Liver (tissue), 9 donors: Measurements from ENCODE around the gene OSBP2. TPM values are rescaled to one million over a fixed set of nuclear protein-coding genes. Genes with fewer than 3 reads are reported as not detected.
A peak's percentile ranks its signal among the peaks of the same experiment; 100 is the strongest.

Experiments used
- DNase-seq: peaks from one replicate; pipeline ENCODE4 v3.0.0-alpha.2; 2017; ENCODE audit warnings: low spot score
- H3K27ac ChIP-seq, 2 donors: one replicate each; pipeline ENCODE4 v1.7.0; 2013; ENCODE audit warnings: inconsistent platforms in 2 of 2, low read length in 2 of 2, control low read depth in 1 of 2, low read depth in 1 of 2, mild to moderate bottlenecking in 1 of 2
- H3K27me3 ChIP-seq, 4 donors: one replicate each; pipeline versions ENCODE4 v1.6.1 to v1.7.0; 2013; ENCODE audit warnings: low read length in 3 of 4, inconsistent platforms in 1 of 4, mild to moderate bottlenecking in 1 of 4, moderate library complexity in 1 of 4; ENCODE audit not compliant: control insufficient read depth in 4 of 4, insufficient read depth in 4 of 4
- H3K36me3 ChIP-seq, 4 donors: one replicate each; pipeline versions ENCODE4 v1.6.1 to v1.7.0; 2013; ENCODE audit warnings: low read length in 3 of 4, mild to moderate bottlenecking in 3 of 4, low read depth in 1 of 4, moderate library complexity in 1 of 4; ENCODE audit not compliant: control insufficient read depth in 4 of 4, insufficient read depth in 3 of 4
- H3K4me1 ChIP-seq, 4 donors: one replicate each; pipeline versions ENCODE4 v1.6.1 to v1.7.0; 2013; ENCODE audit warnings: low read length in 3 of 4, mild to moderate bottlenecking in 3 of 4, moderate library complexity in 1 of 4; ENCODE audit not compliant: control insufficient read depth in 4 of 4, insufficient read depth in 4 of 4
- H3K4me3 ChIP-seq, 3 donors: one replicate each; pipeline versions ENCODE4 v1.6.1 to v1.7.0; 2013; ENCODE audit warnings: low read length in 3 of 3, control low read depth in 1 of 3, low read depth in 1 of 3, mild to moderate bottlenecking in 1 of 3
- H3K9ac ChIP-seq, 2 donors: one replicate each; pipeline ENCODE4 v1.7.0; 2013; ENCODE audit warnings: low read length in 2 of 2, mild to moderate bottlenecking in 2 of 2, moderate library complexity in 2 of 2, control low read depth in 1 of 2, low read depth in 1 of 2
- H3K9me3 ChIP-seq, 4 donors: one replicate each; pipeline versions ENCODE4 v1.6.1 to v1.7.0; 2013; ENCODE audit warnings: low read length in 3 of 4; ENCODE audit not compliant: control insufficient read depth in 4 of 4
- ATF3 ChIP-seq: IDR thresholded peaks from 2 replicates; pipeline ENCODE4 v1.6.1; 2016; ENCODE audit warnings: antibody characterized with exemption
- CTCF ChIP-seq: fragments of 150-350 bp; IDR thresholded peaks from 2 replicates; pipeline ENCODE4 v1.5.1; 2017; ENCODE audit warnings: improper control_type of control experiment, low read depth, low read length; ENCODE audit not compliant: missing input control
- EGR1 ChIP-seq, 2 donors: IDR thresholded peaks; 2 replicates each; pipeline ENCODE4 v1.6.1; 2016 to 2018; ENCODE audit warnings: antibody characterized with exemption in 2 of 2, low read depth in 2 of 2
- FOXA1 ChIP-seq: IDR thresholded peaks from 2 replicates; pipeline ENCODE4 v1.6.1; 2016; ENCODE audit warnings: antibody characterized with exemption
- FOXA2 ChIP-seq: IDR thresholded peaks from 2 replicates; pipeline ENCODE4 v1.6.1; 2016; ENCODE audit warnings: antibody characterized with exemption
- GABPA ChIP-seq, 2 donors: IDR thresholded peaks in 1 of 2; conservative IDR thresholded peaks in 1 of 2; 2 replicates each; pipeline ENCODE4 v1.6.1; 2016; ENCODE audit warnings: antibody characterized with exemption in 2 of 2, mild to moderate bottlenecking in 1 of 2, moderate library complexity in 1 of 2
- HNF4A ChIP-seq, 2 donors: conservative IDR thresholded peaks; 2 replicates each; pipeline ENCODE4 v1.6.1; 2016; ENCODE audit warnings: antibody characterized with exemption in 2 of 2, mild to moderate bottlenecking in 2 of 2
- HNF4G ChIP-seq: IDR thresholded peaks from 2 replicates; pipeline ENCODE4 v1.6.1; 2016; ENCODE audit warnings: antibody characterized with exemption
- JUND ChIP-seq, 2 donors: IDR thresholded peaks; 2 replicates each; pipeline ENCODE4 v1.6.1; 2016; ENCODE audit warnings: antibody characterized with exemption in 2 of 2
- MAX ChIP-seq: IDR thresholded peaks from 2 replicates; pipeline ENCODE4 v1.6.1; 2016; ENCODE audit warnings: antibody characterized with exemption
- NR2F2 ChIP-seq: IDR thresholded peaks from 2 replicates; pipeline ENCODE4 v1.6.1; 2016; ENCODE audit warnings: antibody characterized with exemption
- RAD21 ChIP-seq, 2 donors: IDR thresholded peaks; 2 replicates each; pipeline ENCODE4 v1.6.1; 2016; ENCODE audit warnings: antibody characterized with exemption in 2 of 2, mild to moderate bottlenecking in 2 of 2
- REST ChIP-seq: IDR thresholded peaks from 2 replicates; pipeline ENCODE4 v1.6.1; 2016; ENCODE audit warnings: antibody characterized with exemption, mild to moderate bottlenecking
- RXRA ChIP-seq, 2 donors: IDR thresholded peaks; 2 replicates each; pipeline ENCODE4 v1.6.1; 2017 to 2018; ENCODE audit warnings: antibody characterized with exemption in 2 of 2, mild to moderate bottlenecking in 1 of 2
- SP1 ChIP-seq: IDR thresholded peaks from 2 replicates; pipeline ENCODE4 v1.6.1; 2018; ENCODE audit warnings: antibody characterized with exemption, mild to moderate bottlenecking
- TAF1 ChIP-seq: conservative IDR thresholded peaks from 2 replicates; pipeline ENCODE4 v1.6.1; 2016; ENCODE audit warnings: antibody characterized with exemption, mild to moderate bottlenecking
- YY1 ChIP-seq: IDR thresholded peaks from 2 replicates; pipeline ENCODE4 v1.6.1; 2016; ENCODE audit warnings: antibody characterized with exemption, mild to moderate bottlenecking
- ZBTB33 ChIP-seq: IDR thresholded peaks from 2 replicates; pipeline ENCODE4 v1.6.1; 2016; ENCODE audit warnings: antibody characterized with exemption
- WGBS: extraction: QIAGEN DNeasy Blood & Tissue Kit; methylation state at CpG from one replicate; pipeline ENCODE4 v1.1.7; 2013; 5-methylcytosine and 5-hydroxymethylcytosine counted together
- polyA plus RNA-seq, 2 donors: library from polyadenylated mRNA; stranded (reverse) in 1 of 2; unstranded in 1 of 2; fragments of 200-250 nt in 1 of 2; fragments of >200 nt in 1 of 2; fragmentation: Nextera tagmentation in 1 of 2; extraction: Ambion mirVana in 1 of 2; gene quantifications; one replicate each; pipeline versions ENCODE4 v1.2.1 to v1.2.3, GENCODE V29; 2013 to 2015
- total RNA-seq, 2 donors: library from RNA; depleted of rRNA; stranded (reverse); fragments of >200 nt; gene quantifications; one replicate each; pipeline ENCODE4 v1.2.3, GENCODE V29; 2014
- donor health status: healthy.
- donor health status: healthy.
- donor health status: healthy.
- donor health status: healthy.
- donor health status: healthy.

OSBP2 gene
- total and polyA plus RNA-seq, 4 donors = 0.43 to 192 (median 0.86) TPM

GRCh38 chr22:30821381-30821780 lies 126.7 kb downstream of the OSBP2 start:
- H3K9me3 ChIP-seq = no peaks in the 10 kb centered on the region
- no peak for TF ChIP-seq SP1
- TF ChIP-seq ATF3 = no peak
- TF ChIP-seq CTCF = no peak
- no peak for TF ChIP-seq RXRA (IDR thresholded peaks at IDR 0.05)
- TF ChIP-seq TAF1 = no peak
- TF ChIP-seq REST = no peak
- no peak for TF ChIP-seq ZBTB33
- no peak for TF ChIP-seq EGR1 (IDR thresholded peaks at IDR 0.05; ENCODE audit: low read depth in 2 of 2)
- TF ChIP-seq GABPA (IDR thresholded peaks at IDR 0.05 in 1 of 2, conservative IDR thresholded peaks at IDR 0.05 in 1 of 2) = no peak
- TF ChIP-seq RAD21 (IDR thresholded peaks at IDR 0.05) = no peak
- no peak for TF ChIP-seq JUND (IDR thresholded peaks at IDR 0.05)
- no peak for TF ChIP-seq YY1
- TF ChIP-seq NR2F2 = no peak
- no peak for TF ChIP-seq FOXA2
- no peak for DNase-seq
- H3K4me1 ChIP-seq = peaks cover 4 to 13% (median 8%) of the 10 kb centered on the region in 4 donors
- whole genome bisulfite sequencing = 93% methylated on average over 12 of the region's 12 CpGs
- H3K36me3 ChIP-seq = no peaks in the 10 kb centered on the region
- H3K27ac ChIP-seq = no peak overlapping the region
- H3K9ac ChIP-seq = no peak overlapping the region
- peaks cover 0 to 3% (median 1%) of the 10 kb centered on the region in 4 donors for H3K27me3 ChIP-seq
- H3K4me3 ChIP-seq = no peak overlapping the region

GRCh38 chr22:30821863-30822215 lies 127.2 kb downstream of the OSBP2 start:
- no peak for DNase-seq
- H3K9ac ChIP-seq = no peak overlapping the region
- no peak overlapping the region for H3K27ac ChIP-seq
- peaks cover 4 to 13% (median 8%) of the 10 kb centered on the region in 4 donors for H3K4me1 ChIP-seq
- no peaks in the 10 kb centered on the region for H3K9me3 ChIP-seq
- H3K27me3 ChIP-seq = peaks cover 0 to 3% (median 1%) of the 10 kb centered on the region in 4 donors
- WGBS = 40% methylated on average over 8 of the region's 8 CpGs
- peak overlapping the region in 2 of 3 donors; percentile 45 to 53 for H3K4me3 ChIP-seq
- no peaks in the 10 kb centered on the region for H3K36me3 ChIP-seq
- TF ChIP-seq RAD21 (IDR thresholded peaks at IDR 0.05) = no peak
- TF ChIP-seq HNF4G = no peak
- no peak for TF ChIP-seq FOXA2
- TF ChIP-seq HNF4A (conservative IDR thresholded peaks at IDR 0.05) = no peak
- TF ChIP-seq TAF1 = no peak
- no peak for TF ChIP-seq EGR1 (IDR thresholded peaks at IDR 0.05; ENCODE audit: low read depth in 2 of 2)
- TF ChIP-seq JUND (IDR thresholded peaks at IDR 0.05) = no peak
- no peak for TF ChIP-seq ATF3
- TF ChIP-seq ZBTB33 = no peak
- TF ChIP-seq FOXA1 = no peak
- TF ChIP-seq RXRA (IDR thresholded peaks at IDR 0.05) = no peak
- no peak for TF ChIP-seq YY1
- no peak for TF ChIP-seq REST
- no peak for TF ChIP-seq MAX
- TF ChIP-seq NR2F2 = no peak
- TF ChIP-seq GABPA (IDR thresholded peaks at IDR 0.05 in 1 of 2, conservative IDR thresholded peaks at IDR 0.05 in 1 of 2) = no peak
